ENCODE results near the gene NDUFA7. TPM values are rescaled to one million over a fixed set of nuclear protein-coding genes. Genes with fewer than 3 reads are reported as not detected.
"Not testable (repeated sequence)": the region's sequence is repeated elsewhere in the genome, so short reads cannot be mapped to it uniquely, and the experiment has no call there.

NDUFA7 gene
- total and polyA plus RNA-seq, 2 donors (not counting 1 experiment from before 2014, with no cell fraction given): 20.9 to 33.7 TPM

DNA sequence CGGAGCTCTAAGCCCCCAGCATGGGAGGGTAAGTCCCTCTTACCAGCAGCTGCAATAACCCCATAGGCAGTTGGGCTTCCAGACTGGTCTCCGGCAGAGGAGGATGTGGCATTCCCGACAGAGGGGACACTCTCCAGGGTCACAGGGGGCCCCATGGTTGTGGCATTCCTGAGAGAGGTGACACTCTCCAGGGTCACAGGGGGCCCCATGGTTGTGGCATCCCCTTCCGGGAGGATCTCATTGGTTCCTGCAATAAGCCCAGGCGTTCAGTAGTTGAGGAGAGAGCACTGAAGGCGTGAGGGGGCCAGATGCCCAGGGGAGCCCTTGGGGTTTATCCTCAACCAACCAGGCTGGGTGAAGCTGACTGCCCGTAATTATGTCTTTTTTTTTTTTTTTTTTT lies 18.4 kb downstream of the NDUFA7 start:
- Histone ChIP-seq H4K20me1 (ENCODE audit: control insufficient read depth, extremely low read depth, insufficient read depth, low read length) (no peaks in the 10 kb centered on the region), H3K27ac (ENCODE audit: insufficient read depth, low read length) (no peak overlapping the region), H3K4me3 (replicated peaks in 1 of 4; ENCODE audit: control extremely low read depth in 1 of 4, insufficient read depth in 1 of 4, low read depth in 3 of 4, low read length in 4 of 4) (no peak overlapping the region), H3K27me3 (ENCODE audit: control insufficient read depth, insufficient read depth, low read length) (no peaks in the 10 kb centered on the region), H3K79me2 (ENCODE audit: control insufficient read depth, insufficient read depth, low read length) (no peaks in the 10 kb centered on the region), H3K9ac (ENCODE audit: insufficient read depth, low read length) (no peak overlapping the region), H2AFZ (ENCODE audit: low read length) (no peak overlapping the region), H3K4me2 (ENCODE audit: extremely low read depth, insufficient read depth, low read length) (no peak overlapping the region), H3K9me3 (ENCODE audit: control insufficient read depth, insufficient read depth, low read depth, low read length) (no peaks in the 10 kb centered on the region), H3K4me1 (ENCODE audit: control insufficient read depth, extremely low read depth, insufficient read depth, low read length) (peaks cover 5% of the 10 kb centered on the region), H3K36me3 (ENCODE audit: control insufficient read depth, insufficient read depth, low read length) (no peaks in the 10 kb centered on the region)
- no peak for DNase-seq (ENCODE audit: low read depth in 2 of 2)
- TF ChIP-seq EZH2 (IDR thresholded peaks at IDR 0.05; ENCODE audit: low read length, missing control alignments): no peak
- TF ChIP-seq, protein P1, sequence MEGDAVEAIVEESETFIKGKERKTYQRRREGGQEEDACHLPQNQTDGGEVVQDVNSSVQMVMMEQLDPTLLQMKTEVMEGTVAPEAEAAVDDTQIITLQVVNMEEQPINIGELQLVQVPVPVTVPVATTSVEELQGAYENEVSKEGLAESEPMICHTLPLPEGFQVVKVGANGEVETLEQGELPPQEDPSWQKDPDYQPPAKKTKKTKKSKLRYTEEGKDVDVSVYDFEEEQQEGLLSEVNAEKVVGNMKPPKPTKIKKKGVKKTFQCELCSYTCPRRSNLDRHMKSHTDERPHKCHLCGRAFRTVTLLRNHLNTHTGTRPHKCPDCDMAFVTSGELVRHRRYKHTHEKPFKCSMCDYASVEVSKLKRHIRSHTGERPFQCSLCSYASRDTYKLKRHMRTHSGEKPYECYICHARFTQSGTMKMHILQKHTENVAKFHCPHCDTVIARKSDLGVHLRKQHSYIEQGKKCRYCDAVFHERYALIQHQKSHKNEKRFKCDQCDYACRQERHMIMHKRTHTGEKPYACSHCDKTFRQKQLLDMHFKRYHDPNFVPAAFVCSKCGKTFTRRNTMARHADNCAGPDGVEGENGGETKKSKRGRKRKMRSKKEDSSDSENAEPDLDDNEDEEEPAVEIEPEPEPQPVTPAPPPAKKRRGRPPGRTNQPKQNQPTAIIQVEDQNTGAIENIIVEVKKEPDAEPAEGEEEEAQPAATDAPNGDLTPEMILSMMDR (conservative IDR thresholded peaks at IDR 0.05 in 1 of 2, IDR thresholded peaks at IDR 0.05 in 1 of 2; ENCODE audit: low read depth in 1 of 2, low read length in 2 of 2): no peak

DNA sequence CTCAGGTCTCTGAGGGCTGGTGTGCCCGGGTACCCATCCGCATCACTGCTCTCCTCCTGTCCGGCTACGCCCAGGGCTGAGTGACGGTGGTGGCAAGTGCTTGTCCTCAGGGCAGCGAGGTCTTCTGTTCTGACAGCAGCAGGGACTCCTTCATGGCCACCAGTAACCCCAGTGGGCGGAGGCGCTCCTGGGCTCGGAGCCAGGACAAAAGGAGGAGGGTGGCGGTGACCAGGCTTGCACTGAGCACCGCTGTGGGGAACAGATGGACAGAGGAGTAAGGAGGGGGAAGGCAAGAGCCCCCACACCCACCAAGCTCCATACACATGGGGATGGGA lies 18.9 kb downstream of the NDUFA7 start:
- H3K36me3 ChIP-seq (ENCODE audit: control insufficient read depth, insufficient read depth, low read length): no peaks in the 10 kb centered on the region
- peaks cover 1% of the 10 kb centered on the region for H3K4me1 ChIP-seq (ENCODE audit: control insufficient read depth, extremely low read depth, insufficient read depth, low read length)
- H3K4me3 ChIP-seq (replicated peaks in 1 of 4; ENCODE audit: control extremely low read depth in 1 of 4, insufficient read depth in 1 of 4, low read depth in 3 of 4, low read length in 4 of 4): no peak overlapping the region
- no peak overlapping the region for H2AFZ ChIP-seq (ENCODE audit: low read length)
- no peak overlapping the region for H3K27ac ChIP-seq (ENCODE audit: insufficient read depth, low read length)
- no peaks in the 10 kb centered on the region for H4K20me1 ChIP-seq (ENCODE audit: control insufficient read depth, extremely low read depth, insufficient read depth, low read length)
- no peak for DNase-seq (ENCODE audit: low read depth in 2 of 2)
- H3K79me2 ChIP-seq (ENCODE audit: control insufficient read depth, insufficient read depth, low read length): no peaks in the 10 kb centered on the region
- H3K9me3 ChIP-seq (ENCODE audit: control insufficient read depth, insufficient read depth, low read depth, low read length): no peaks in the 10 kb centered on the region
- no peak for TF ChIP-seq EZH2 (IDR thresholded peaks at IDR 0.05; ENCODE audit: low read length, missing control alignments)
- TF ChIP-seq, protein P1 (conservative IDR thresholded peaks at IDR 0.05 in 1 of 2, IDR thresholded peaks at IDR 0.05 in 1 of 2; ENCODE audit: low read depth in 1 of 2, low read length in 2 of 2): no peak
- H3K4me2 ChIP-seq (ENCODE audit: extremely low read depth, insufficient read depth, low read length): no peak overlapping the region
- H3K27me3 ChIP-seq (ENCODE audit: control insufficient read depth, insufficient read depth, low read length): no peaks in the 10 kb centered on the region
- H3K9ac ChIP-seq (ENCODE audit: insufficient read depth, low read length): no peak overlapping the region

DNA sequence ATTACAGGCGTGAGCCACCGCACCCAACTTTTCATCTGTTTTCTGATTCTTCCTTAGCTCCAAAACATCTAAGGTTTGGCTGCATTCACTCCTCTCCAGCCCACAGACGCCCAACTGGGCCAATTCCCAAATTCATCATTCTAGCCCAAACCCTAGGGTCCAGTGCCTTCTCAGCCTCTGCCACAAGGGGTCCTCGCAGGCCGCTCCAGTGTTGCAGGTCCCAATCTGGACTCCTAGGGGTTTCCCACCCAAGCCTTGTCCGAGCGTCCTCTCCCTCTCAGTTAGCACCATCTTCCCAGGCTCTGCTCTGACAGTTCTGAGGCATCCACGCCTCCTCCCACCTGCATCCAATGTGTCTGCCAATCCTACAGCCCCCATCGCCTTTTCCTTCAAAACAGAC lies 29.8 kb downstream of the NDUFA7 start:
- H3K4me1 ChIP-seq (ENCODE audit: control insufficient read depth, extremely low read depth, insufficient read depth, low read length); H3K9ac ChIP-seq (ENCODE audit: insufficient read depth, low read length); DNase-seq (ENCODE audit: low read depth in 2 of 2); H3K27ac ChIP-seq (ENCODE audit: insufficient read depth, low read length); H3K4me3 ChIP-seq (replicated peaks in 1 of 4; ENCODE audit: control extremely low read depth in 1 of 4, insufficient read depth in 1 of 4, low read depth in 3 of 4, low read length in 4 of 4); H3K27me3 ChIP-seq (ENCODE audit: control insufficient read depth, insufficient read depth, low read length); H2AFZ ChIP-seq (ENCODE audit: low read length); H3K9me3 ChIP-seq (ENCODE audit: control insufficient read depth, insufficient read depth, low read depth, low read length); H4K20me1 ChIP-seq (ENCODE audit: control insufficient read depth, extremely low read depth, insufficient read depth, low read length); H3K4me2 ChIP-seq (ENCODE audit: extremely low read depth, insufficient read depth, low read length); H3K36me3 ChIP-seq (ENCODE audit: control insufficient read depth, insufficient read depth, low read length); H3K79me2 ChIP-seq (ENCODE audit: control insufficient read depth, insufficient read depth, low read length): not testable (repeated sequence)

DNA sequence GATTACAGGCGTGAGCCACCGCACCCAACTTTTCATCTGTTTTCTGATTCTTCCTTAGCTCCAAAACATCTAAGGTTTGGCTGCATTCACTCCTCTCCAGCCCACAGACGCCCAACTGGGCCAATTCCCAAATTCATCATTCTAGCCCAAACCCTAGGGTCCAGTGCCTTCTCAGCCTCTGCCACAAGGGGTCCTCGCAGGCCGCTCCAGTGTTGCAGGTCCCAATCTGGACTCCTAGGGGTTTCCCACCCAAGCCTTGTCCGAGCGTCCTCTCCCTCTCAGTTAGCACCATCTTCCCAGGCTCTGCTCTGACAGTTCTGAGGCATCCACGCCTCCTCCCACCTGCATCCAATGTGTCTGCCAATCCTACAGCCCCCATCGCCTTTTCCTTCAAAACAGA lies 44.7 kb downstream of the NDUFA7 start:
- H3K9me3 ChIP-seq (ENCODE audit: control insufficient read depth, insufficient read depth, low read depth, low read length); H3K27ac ChIP-seq (ENCODE audit: insufficient read depth, low read length); H3K9ac ChIP-seq (ENCODE audit: insufficient read depth, low read length); H3K4me3 ChIP-seq (replicated peaks in 1 of 4; ENCODE audit: control extremely low read depth in 1 of 4, insufficient read depth in 1 of 4, low read depth in 3 of 4, low read length in 4 of 4); H4K20me1 ChIP-seq (ENCODE audit: control insufficient read depth, extremely low read depth, insufficient read depth, low read length); H3K4me1 ChIP-seq (ENCODE audit: control insufficient read depth, extremely low read depth, insufficient read depth, low read length); DNase-seq (ENCODE audit: low read depth in 2 of 2); H3K27me3 ChIP-seq (ENCODE audit: control insufficient read depth, insufficient read depth, low read length); H3K36me3 ChIP-seq (ENCODE audit: control insufficient read depth, insufficient read depth, low read length); H3K79me2 ChIP-seq (ENCODE audit: control insufficient read depth, insufficient read depth, low read length); H2AFZ ChIP-seq (ENCODE audit: low read length); H3K4me2 ChIP-seq (ENCODE audit: extremely low read depth, insufficient read depth, low read length): not testable (repeated sequence)

Measured in fibroblast of lung (primary cell).